HL-60 (cell line): ENCODE data around the gene CATSPER4.
A peak's percentile ranks its signal among the peaks of the same experiment; 100 is the strongest.

Source experiments
- CTCF ChIP-seq: IDR thresholded peaks from one replicate; pipeline ENCODE4 v1.5.1; 2011; ENCODE audit warnings: low read length, control low read depth, inconsistent platforms; ENCODE audit not compliant: insufficient read depth
- GABPA ChIP-seq: IDR thresholded peaks from 2 replicates; pipeline ENCODE4 v1.6.1; 2012; ENCODE audit warnings: low read depth
- POLR2AphosphoS5 ChIP-seq: IDR thresholded peaks from 2 replicates; pipeline ENCODE4 v1.6.1; 2012; ENCODE audit warnings: low read depth
- TF ChIP-seq, protein P1 (sequence below): IDR thresholded peaks from 2 replicates; pipeline ENCODE4 v1.6.1; 2012; ENCODE audit warnings: low read depth; ENCODE audit not compliant: insufficient replicate concordance

GRCh38 chr1:26169669-26170471 is 20.5 kb upstream of the CATSPER4 start, which contains the start of gene ZNF593:
- TF ChIP-seq CTCF = peak; percentile 91
- TF ChIP-seq POLR2AphosphoS5 = peak; percentile 88
- TF ChIP-seq, protein P1, sequence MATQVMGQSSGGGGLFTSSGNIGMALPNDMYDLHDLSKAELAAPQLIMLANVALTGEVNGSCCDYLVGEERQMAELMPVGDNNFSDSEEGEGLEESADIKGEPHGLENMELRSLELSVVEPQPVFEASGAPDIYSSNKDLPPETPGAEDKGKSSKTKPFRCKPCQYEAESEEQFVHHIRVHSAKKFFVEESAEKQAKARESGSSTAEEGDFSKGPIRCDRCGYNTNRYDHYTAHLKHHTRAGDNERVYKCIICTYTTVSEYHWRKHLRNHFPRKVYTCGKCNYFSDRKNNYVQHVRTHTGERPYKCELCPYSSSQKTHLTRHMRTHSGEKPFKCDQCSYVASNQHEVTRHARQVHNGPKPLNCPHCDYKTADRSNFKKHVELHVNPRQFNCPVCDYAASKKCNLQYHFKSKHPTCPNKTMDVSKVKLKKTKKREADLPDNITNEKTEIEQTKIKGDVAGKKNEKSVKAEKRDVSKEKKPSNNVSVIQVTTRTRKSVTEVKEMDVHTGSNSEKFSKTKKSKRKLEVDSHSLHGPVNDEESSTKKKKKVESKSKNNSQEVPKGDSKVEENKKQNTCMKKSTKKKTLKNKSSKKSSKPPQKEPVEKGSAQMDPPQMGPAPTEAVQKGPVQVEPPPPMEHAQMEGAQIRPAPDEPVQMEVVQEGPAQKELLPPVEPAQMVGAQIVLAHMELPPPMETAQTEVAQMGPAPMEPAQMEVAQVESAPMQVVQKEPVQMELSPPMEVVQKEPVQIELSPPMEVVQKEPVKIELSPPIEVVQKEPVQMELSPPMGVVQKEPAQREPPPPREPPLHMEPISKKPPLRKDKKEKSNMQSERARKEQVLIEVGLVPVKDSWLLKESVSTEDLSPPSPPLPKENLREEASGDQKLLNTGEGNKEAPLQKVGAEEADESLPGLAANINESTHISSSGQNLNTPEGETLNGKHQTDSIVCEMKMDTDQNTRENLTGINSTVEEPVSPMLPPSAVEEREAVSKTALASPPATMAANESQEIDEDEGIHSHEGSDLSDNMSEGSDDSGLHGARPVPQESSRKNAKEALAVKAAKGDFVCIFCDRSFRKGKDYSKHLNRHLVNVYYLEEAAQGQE = peak; percentile 32
- TF ChIP-seq GABPA = peak; percentile 57
